ENCODE measurements around the gene THPO. TPM values are rescaled to one million over a fixed set of nuclear protein-coding genes. Genes with fewer than 3 reads are reported as not detected.

Gene THPO
- total and polyA plus RNA-seq, 10 donors: 0.11 to 1.8 (median 0.42) TPM; not detected in 1

GRCh38 chr3:184333190-184333589, 44.8 kb downstream of the THPO start:
- no peaks in the 10 kb centered on the region for H3K27me3 ChIP-seq (replicated peaks in 1 of 7)
- H3K9me3 ChIP-seq: no peaks in the 10 kb centered on the region
- peak overlapping the region in 1 of 8 donors; percentile 33 for H3K27ac ChIP-seq
- DNase-seq: no peak
- H3K4me1 ChIP-seq: peaks cover 8 to 64% (median 35%) of the 10 kb centered on the region in 6 donors
- WGBS, 5 donors: 88 to 93% (median 89%) methylated on average over 6 of the region's 6 CpGs
- TF ChIP-seq CTCF (IDR thresholded peaks at IDR 0.05 in 8 of 11, conservative IDR thresholded peaks at IDR 0.05 in 3 of 11): no peak
- no peak for TF ChIP-seq POLR2AphosphoS5 (IDR thresholded peaks at IDR 0.05)
- TF ChIP-seq POLR2A (IDR thresholded peaks at IDR 0.05): no peak
- intact Hi-C loops (cut with DNase I; ENCODE audit: low total_unique reads): no loop called here
- peaks cover 11 to 73% (median 71%) of the 10 kb centered on the region in 6 donors for H3K36me3 ChIP-seq
- no peak overlapping the region for H3K4me3 ChIP-seq

DNA sequence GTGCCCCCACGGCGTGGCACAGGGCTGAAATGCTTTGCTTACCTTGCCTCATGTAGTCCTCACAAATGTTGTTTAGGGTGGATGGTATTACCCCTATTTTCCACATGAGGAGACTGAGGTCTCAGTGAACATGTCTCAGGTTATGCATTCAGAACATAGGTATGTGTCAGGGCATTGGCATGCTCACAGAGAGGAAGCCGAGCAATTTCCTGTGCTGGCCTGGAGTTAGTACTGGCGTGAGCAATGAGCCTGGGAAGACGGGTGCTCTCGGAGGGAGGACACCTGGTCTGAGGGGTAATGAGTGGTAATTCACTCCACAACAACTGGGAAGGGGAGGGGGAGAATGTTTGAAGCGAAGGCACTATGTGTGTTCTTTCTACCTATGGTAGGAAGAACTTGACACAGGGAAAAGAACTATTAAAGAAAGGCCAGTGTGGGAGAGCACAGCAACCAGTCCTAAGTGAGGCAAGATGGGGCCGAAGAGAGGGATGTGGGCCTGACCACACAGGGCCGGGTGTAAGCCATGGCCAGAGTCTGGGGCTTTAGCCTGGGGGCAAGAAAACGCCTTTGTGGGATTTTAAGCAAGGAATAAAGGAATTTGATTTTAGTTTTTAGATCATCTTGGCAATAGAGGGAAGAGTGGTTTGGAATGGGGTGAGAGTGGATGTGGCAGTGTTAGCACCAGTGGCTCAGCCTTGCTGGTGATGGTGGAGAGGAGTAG, 45.5 kb downstream of the THPO start:
- 67 to 81% (median 71%) methylated on average over 10 of the region's 10 CpGs for WGBS, 5 donors
- no peaks in the 10 kb centered on the region for H3K9me3 ChIP-seq
- TF ChIP-seq POLR2AphosphoS5 (IDR thresholded peaks at IDR 0.05): peak in 2 of 3 donors; percentile 7 to 30
- TF ChIP-seq POLR2A (IDR thresholded peaks at IDR 0.05): no peak
- no peak overlapping the region for H3K4me3 ChIP-seq
- intact Hi-C loops (cut with DNase I; ENCODE audit: low total_unique reads): no loop called here
- H3K4me1 ChIP-seq: peaks cover 8 to 58% (median 31%) of the 10 kb centered on the region in 6 donors
- peaks cover 11 to 80% (median 78%) of the 10 kb centered on the region in 6 donors for H3K36me3 ChIP-seq
- H3K27ac ChIP-seq: peak overlapping the region in 3 of 8 donors; percentile 17 to 56 (median 33)
- no peaks in the 10 kb centered on the region for H3K27me3 ChIP-seq (replicated peaks in 1 of 7)
- DNase-seq: no peak

DNA sequence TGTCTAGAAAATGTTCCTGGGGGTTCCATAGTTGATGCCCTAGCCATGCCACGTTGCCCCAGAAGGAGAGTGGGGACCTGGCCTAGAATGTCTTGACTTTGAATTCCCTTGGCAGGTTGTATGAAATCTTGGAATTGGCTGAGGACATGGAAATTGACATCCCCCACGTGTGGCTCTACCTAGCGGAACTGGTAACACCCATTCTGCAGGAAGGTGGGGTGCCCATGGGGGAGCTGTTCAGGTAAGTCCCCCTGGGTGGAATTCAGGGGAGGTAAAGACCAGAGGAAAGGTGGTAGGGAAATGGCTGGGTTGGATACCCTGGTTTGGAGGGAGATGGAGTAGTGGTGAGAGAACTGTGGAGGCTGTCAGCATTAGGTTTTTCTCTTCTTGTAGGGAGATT, 49.5 kb downstream of the THPO start:
- Histone ChIP-seq H3K27ac (no peak overlapping the region), H3K27me3 (replicated peaks in 1 of 7) (no peaks in the 10 kb centered on the region), H3K9me3 (no peaks in the 10 kb centered on the region), H3K4me1 (peaks cover 0 to 19% (median 8%) of the 10 kb centered on the region in 6 donors), H3K36me3 (peaks cover 11 to 100% (median 100%) of the 10 kb centered on the region in 6 donors), H3K4me3 (no peak overlapping the region)
- no peak for TF ChIP-seq CTCF (IDR thresholded peaks at IDR 0.05 in 8 of 11, conservative IDR thresholded peaks at IDR 0.05 in 3 of 11)
- no peak for TF ChIP-seq POLR2A (IDR thresholded peaks at IDR 0.05)
- TF ChIP-seq POLR2AphosphoS5 (IDR thresholded peaks at IDR 0.05): no peak
- DNase-seq: no peak
- WGBS, 5 donors: 46 to 77% (median 60%) methylated on average over 3 of the region's 3 CpGs
- intact Hi-C loops (cut with DNase I; ENCODE audit: low total_unique reads): no loop called here

DNA sequence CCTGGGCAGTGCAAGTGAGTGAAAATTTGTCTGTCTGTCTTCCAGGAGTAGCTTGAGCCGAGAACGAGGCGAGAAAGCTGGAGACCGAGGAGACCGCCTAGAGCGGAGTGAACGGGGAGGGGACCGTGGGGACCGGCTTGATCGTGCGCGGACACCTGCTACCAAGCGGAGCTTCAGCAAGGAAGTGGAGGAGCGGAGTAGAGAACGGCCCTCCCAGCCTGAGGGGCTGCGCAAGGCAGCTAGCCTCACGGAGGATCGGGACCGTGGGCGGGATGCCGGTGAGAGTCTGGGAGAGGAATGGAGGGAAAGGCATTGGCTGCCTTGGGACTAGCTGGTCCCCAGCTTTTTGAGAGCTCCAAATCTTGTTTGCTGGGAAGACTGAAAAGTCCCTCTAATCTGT, 50.8 kb downstream of the THPO start:
- peaks cover 0 to 16% (median 7%) of the 10 kb centered on the region in 6 donors for H3K4me1 ChIP-seq
- no peak for TF ChIP-seq POLR2A (IDR thresholded peaks at IDR 0.05)
- TF ChIP-seq POLR2AphosphoS5 (IDR thresholded peaks at IDR 0.05): peak in 2 of 3 donors; percentile 25 to 65
- TF ChIP-seq CTCF (IDR thresholded peaks at IDR 0.05 in 8 of 11, conservative IDR thresholded peaks at IDR 0.05 in 3 of 11): no peak
- DNase-seq: no peak

More for the DNA sequence above, 50.8 kb downstream of the THPO start:
- peaks cover 8 to 100% (median 100%) of the 10 kb centered on the region in 6 donors for H3K36me3 ChIP-seq
- no peak overlapping the region for H3K27ac ChIP-seq
- no peaks in the 10 kb centered on the region for H3K9me3 ChIP-seq
- intact Hi-C loops (cut with DNase I; ENCODE audit: low total_unique reads): no loop called here
- H3K27me3 ChIP-seq (replicated peaks in 1 of 7): no peaks in the 10 kb centered on the region
- no peak overlapping the region for H3K4me3 ChIP-seq
- WGBS, 5 donors: 93 to 97% (median 95%) methylated on average over 21 of the region's 21 CpGs
